ENCODE data around the gene WDPCP.
"Not testable (repeated sequence)": the region's sequence is repeated elsewhere in the genome, so short reads cannot be mapped to it uniquely, and the experiment has no call there.

Gene WDPCP

GRCh38 chr2:63463142-63463541, 125.1 kb downstream of the WDPCP start:
- no peak for DNase-seq (ENCODE audit: low read depth in 2 of 2)

- DNase-seq (ENCODE audit: low read depth in 2 of 2), result no peak
These were observed 141.6 kb downstream of the WDPCP start for GRCh38 chr2:63446658-63447057.

- no peak for DNase-seq (ENCODE audit: low read depth in 2 of 2)
These were observed 143.6 kb downstream of the WDPCP start for GRCh38 chr2:63444565-63445288.

GRCh38 chr2:63440612-63441011, 147.7 kb downstream of the WDPCP start:
- no peak for DNase-seq (ENCODE audit: low read depth in 2 of 2)

GRCh38 chr2:63438181-63438580, 150.1 kb downstream of the WDPCP start:
- DNase-seq (ENCODE audit: low read depth in 2 of 2), result no peak

- no peak for DNase-seq (ENCODE audit: low read depth in 2 of 2)
These were observed 151.8 kb downstream of the WDPCP start for GRCh38 chr2:63436488-63436887.

- DNase-seq (ENCODE audit: low read depth in 2 of 2), result no peak
These were observed 153.2 kb downstream of the WDPCP start for GRCh38 chr2:63435070-63435469.

GRCh38 chr2:63434024-63435001, 154.0 kb downstream of the WDPCP start:
- DNase-seq (ENCODE audit: low read depth in 2 of 2), result no peak

GRCh38 chr2:63432373-63432772, 155.9 kb downstream of the WDPCP start:
- no peak for DNase-seq (ENCODE audit: low read depth in 2 of 2)

GRCh38 chr2:63425606-63426005, 162.7 kb downstream of the WDPCP start:
- no peak for DNase-seq (ENCODE audit: low read depth in 2 of 2)

GRCh38 chr2:63425079-63425416, 163.2 kb downstream of the WDPCP start:
- no peak for DNase-seq (ENCODE audit: low read depth in 2 of 2)

GRCh38 chr2:63424329-63425078, 163.8 kb downstream of the WDPCP start:
- no peak for DNase-seq (ENCODE audit: low read depth in 2 of 2)

- DNase-seq (ENCODE audit: low read depth in 2 of 2), result no peak
These were observed 165.7 kb downstream of the WDPCP start for GRCh38 chr2:63422556-63422955.

- no peak for DNase-seq (ENCODE audit: low read depth in 2 of 2)
These were observed 179.7 kb downstream of the WDPCP start for GRCh38 chr2:63408530-63408929.

GRCh38 chr2:63406641-63407040, 181.6 kb downstream of the WDPCP start:
- DNase-seq (ENCODE audit: low read depth in 2 of 2), result no peak

GRCh38 chr2:63403820-63404219, 184.5 kb downstream of the WDPCP start:
- no peak for DNase-seq (ENCODE audit: low read depth in 2 of 2)

- DNase-seq (ENCODE audit: low read depth in 2 of 2), result not testable (repeated sequence)
These were observed 185.4 kb downstream of the WDPCP start for GRCh38 chr2:63402889-63403288.

- DNase-seq (ENCODE audit: low read depth in 2 of 2), result no peak
These were observed 189.1 kb downstream of the WDPCP start for GRCh38 chr2:63399156-63399555.

- no peak for DNase-seq (ENCODE audit: low read depth in 2 of 2)
These were observed 208.8 kb downstream of the WDPCP start for GRCh38 chr2:63379451-63379850.

- DNase-seq (ENCODE audit: low read depth in 2 of 2), result no peak
These were observed 209.7 kb downstream of the WDPCP start for GRCh38 chr2:63378589-63378988.

GRCh38 chr2:63374341-63374740, 213.9 kb downstream of the WDPCP start:
- no peak for DNase-seq (ENCODE audit: low read depth in 2 of 2)

- DNase-seq (ENCODE audit: low read depth in 2 of 2), result no peak
These were observed 215.7 kb downstream of the WDPCP start for GRCh38 chr2:63372549-63372948.

Measured in stimulated activated CD4-positive, alpha-beta T cell treated with anti-CD3 and anti-CD28 coated beads, Interleukin-1b, Interleukin-23, amount 100 ng/mL, for 1 hour (primary cell).